KOPT-K1 (cell line): Measurements from ENCODE around the gene SPC24.
"Not testable (repeated sequence)": the region's sequence is repeated elsewhere in the genome, so short reads cannot be mapped to it uniquely, and the experiment has no call there.

ENCODE experiments used
- H3K27ac ChIP-seq: fragments of 200-600 bp; sonication (generic); 2 replicates; pipeline ENCODE4 v1.5.1; 2016; ENCODE audit warnings: antibody characterized with exemption, mild to moderate bottlenecking, low read depth, low read length; ENCODE audit not compliant: poor library complexity, severe bottlenecking
- H3K36me3 ChIP-seq: fragments of 200-600 bp; sonication (generic); 2 replicates; pipeline ENCODE4 v1.5.1; 2017; ENCODE audit warnings: antibody characterized with exemption, mild to moderate bottlenecking, low read length, moderate library complexity; ENCODE audit not compliant: insufficient read depth
- H3K9me3 ChIP-seq: fragments of 200-600 bp; sonication (generic); 2 replicates; pipeline ENCODE4 v1.5.1; 2017; ENCODE audit warnings: antibody characterized with exemption, low read length, mild to moderate bottlenecking; ENCODE audit not compliant: insufficient read depth, poor library complexity, severe bottlenecking

Gene SPC24

GRCh38 chr19:11195681-11196080 is 40.1 kb upstream of the SPC24 start:
- no peaks in the 10 kb centered on the region for H3K9me3 ChIP-seq
- no peaks in the 10 kb centered on the region for H3K36me3 ChIP-seq
- H3K27ac ChIP-seq: no peak overlapping the region

DNA sequence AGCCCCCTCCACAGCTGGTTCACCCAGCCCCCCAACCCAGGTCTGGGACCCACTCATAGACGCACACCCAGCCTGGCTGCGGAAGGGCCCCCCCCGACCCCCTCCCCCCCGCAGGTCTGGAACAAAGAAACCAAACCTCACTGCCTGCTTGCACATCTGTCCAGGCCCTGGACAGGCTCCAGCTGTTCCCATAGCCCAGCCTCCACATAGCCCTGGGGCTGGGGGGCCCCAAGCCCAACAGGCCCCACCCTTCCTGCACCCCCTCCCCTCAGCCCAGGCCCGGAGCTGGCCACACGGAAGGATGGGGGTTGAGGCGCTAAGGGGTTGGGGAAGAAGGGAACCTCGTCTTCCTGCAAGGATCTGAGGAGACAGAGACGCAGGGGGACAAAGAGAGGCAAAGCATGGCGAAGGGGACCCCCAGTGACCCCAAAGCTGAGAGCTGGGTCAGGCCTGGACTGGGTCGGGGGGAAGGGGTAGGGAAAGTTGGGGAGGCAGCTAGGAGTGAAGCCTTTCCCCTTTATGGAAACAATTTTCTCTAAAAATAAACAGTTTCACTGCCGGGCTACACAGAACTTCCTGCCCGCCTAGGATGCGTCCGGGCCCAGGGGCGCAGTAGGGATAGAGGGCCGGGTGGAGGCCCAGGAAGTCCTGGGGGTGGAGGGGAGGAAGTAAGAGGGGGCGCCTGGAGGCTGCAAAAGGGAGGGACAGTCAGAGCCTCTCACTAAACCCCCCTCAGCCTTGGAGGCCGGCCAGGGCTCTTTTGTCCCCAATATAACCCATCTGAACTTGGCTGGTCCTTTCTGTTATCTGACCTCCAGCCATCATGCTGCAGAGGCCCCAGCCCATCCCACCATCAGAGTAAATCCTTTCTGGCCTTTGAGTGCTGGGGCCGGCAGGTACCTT is 39.3 kb upstream of the SPC24 start:
- Histone ChIP-seq H3K36me3 (no peaks in the 10 kb centered on the region), H3K9me3 (no peaks in the 10 kb centered on the region), H3K27ac (no peak overlapping the region)

- Histone ChIP-seq H3K27ac (no peak overlapping the region), H3K36me3 (no peaks in the 10 kb centered on the region)
Observed at GRCh38 chr19:11194173-11194572, 38.6 kb upstream of the SPC24 start.

GRCh38 chr19:11192957-11193939 is 37.7 kb upstream of the SPC24 start:
- Histone ChIP-seq H3K27ac (no peak overlapping the region), H3K9me3 (no peaks in the 10 kb centered on the region), H3K36me3 (no peaks in the 10 kb centered on the region)

More at GRCh38 chr19:11194173-11194572, 38.6 kb upstream of the SPC24 start:
- no peaks in the 10 kb centered on the region for H3K9me3 ChIP-seq

DNA sequence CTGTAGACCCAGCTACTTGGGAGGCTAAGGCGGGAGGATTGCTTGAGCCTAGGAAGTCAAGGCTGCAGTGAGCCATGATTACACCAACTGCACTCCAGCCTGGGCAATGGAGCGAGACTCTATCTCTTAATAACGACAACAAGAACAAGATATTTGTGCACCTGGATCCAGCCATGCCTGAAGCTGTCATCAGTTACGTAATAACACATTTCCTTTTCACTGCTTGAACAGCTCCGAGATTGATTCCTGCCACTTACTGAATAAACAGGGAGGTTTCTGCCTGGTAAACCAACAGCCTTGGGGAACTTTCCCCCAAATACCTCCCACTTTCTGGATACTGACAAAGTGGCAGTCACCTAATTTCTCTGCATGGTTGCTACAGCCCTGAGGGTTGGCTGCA is 36.4 kb upstream of the SPC24 start:
- H3K36me3 ChIP-seq: no peaks in the 10 kb centered on the region

DNA sequence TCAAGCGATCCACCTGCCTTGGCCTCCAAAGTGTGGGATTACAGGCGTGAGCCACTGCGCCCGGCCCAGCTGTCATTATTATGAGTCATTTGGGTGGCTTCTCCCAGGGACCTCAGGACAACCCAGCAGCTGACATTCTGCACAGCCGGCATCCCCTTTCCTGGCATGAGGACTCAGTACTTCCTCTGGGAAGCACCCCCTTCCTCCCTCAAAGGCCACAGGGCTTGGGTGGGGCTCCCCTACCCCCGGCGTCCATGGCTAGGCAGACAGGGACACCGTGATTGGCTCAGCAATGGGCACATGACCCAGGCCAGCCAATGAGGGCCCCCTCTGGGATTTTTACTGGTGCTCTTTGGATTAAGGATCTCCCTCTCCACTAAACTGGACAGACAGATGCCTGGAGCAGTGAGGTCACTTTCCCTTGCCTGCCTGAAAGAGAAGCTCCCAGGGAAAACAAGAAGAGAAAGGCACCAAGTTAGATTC is 35.7 kb upstream of the SPC24 start:
- no peaks in the 10 kb centered on the region for H3K9me3 ChIP-seq
- H3K27ac ChIP-seq: no peak overlapping the region
- no peaks in the 10 kb centered on the region for H3K36me3 ChIP-seq

More for the DNA sequence above, 36.4 kb upstream of the SPC24 start:
- Histone ChIP-seq H3K27ac (no peak overlapping the region), H3K9me3 (no peaks in the 10 kb centered on the region)

DNA sequence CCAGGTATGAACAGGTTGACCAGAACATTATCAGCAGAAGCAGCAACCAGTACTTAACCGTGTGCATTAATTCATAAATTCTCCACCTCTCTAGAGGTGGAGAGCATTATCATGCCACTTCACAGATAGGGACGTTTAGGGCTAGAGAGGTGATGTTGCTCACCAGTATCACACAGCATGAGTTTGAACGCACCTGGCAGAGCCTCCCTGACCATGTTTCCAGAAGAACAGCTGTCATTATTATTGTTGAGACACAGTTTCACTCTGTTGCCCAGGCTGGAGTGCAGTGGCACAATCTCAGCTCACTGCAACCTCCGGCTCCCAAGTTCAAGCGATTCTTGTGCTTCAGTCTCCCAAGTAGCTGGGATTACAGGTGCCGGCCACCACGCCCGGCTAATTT is 34.9 kb upstream of the SPC24 start:
- no peaks in the 10 kb centered on the region for H3K36me3 ChIP-seq
- H3K27ac ChIP-seq: no peak overlapping the region
- H3K9me3 ChIP-seq: no peaks in the 10 kb centered on the region

GRCh38 chr19:11187441-11187840 is 31.9 kb upstream of the SPC24 start:
- Histone ChIP-seq H3K9me3 (no peaks in the 10 kb centered on the region), H3K27ac (no peak overlapping the region), H3K36me3 (no peaks in the 10 kb centered on the region)

- H3K9me3 ChIP-seq: no peaks in the 10 kb centered on the region
- H3K36me3 ChIP-seq: no peaks in the 10 kb centered on the region
- no peak overlapping the region for H3K27ac ChIP-seq
Observed at GRCh38 chr19:11182994-11183393, 27.4 kb upstream of the SPC24 start.

DNA sequence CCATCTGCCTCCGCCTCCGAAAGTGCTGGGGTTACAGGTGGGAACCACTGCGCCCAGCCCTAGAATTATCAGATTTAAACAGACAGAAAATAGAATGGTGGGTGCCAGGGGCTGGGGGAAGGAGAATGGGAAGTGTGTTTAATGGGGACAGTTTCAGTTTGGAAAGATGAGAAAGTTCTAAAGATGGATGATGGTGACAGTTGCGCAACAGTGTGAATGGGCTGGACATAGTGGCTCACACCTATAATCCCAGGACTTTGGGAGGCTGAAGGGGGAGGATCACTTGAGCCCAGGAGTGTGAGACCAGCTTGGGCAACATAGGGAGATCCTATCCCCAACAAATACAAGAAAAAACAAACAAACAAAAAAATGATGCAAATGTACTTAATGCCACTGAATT is 25.9 kb upstream of the SPC24 start:
- Histone ChIP-seq H3K27ac (no peak overlapping the region), H3K9me3 (no peaks in the 10 kb centered on the region), H3K36me3 (no peaks in the 10 kb centered on the region)

DNA sequence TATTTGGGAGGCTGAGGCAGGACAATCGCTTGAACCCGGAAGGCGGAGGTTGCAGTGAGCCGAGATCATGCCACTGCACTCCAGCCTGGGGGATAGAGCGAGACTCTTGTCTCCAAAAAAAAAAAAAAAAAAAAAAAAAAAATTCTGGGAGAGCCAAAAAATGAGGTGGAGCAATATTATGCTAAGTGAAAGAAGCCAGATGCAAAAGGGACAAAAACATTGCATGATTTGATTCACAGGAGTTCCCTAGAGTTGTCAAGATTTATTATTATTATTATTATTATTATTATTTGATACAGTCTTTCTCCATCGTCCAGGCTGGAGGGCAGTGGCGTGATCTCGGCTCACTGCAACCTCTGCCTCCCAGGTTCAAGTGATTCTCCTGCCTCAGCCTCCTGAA is 25.4 kb upstream of the SPC24 start:
- not testable (repeated sequence) for H3K9me3 ChIP-seq, H3K27ac ChIP-seq, H3K36me3 ChIP-seq

GRCh38 chr19:11180346-11180745 is 24.8 kb upstream of the SPC24 start:
- Histone ChIP-seq H3K9me3 (no peaks in the 10 kb centered on the region), H3K36me3 (no peaks in the 10 kb centered on the region), H3K27ac (no peak overlapping the region)

DNA sequence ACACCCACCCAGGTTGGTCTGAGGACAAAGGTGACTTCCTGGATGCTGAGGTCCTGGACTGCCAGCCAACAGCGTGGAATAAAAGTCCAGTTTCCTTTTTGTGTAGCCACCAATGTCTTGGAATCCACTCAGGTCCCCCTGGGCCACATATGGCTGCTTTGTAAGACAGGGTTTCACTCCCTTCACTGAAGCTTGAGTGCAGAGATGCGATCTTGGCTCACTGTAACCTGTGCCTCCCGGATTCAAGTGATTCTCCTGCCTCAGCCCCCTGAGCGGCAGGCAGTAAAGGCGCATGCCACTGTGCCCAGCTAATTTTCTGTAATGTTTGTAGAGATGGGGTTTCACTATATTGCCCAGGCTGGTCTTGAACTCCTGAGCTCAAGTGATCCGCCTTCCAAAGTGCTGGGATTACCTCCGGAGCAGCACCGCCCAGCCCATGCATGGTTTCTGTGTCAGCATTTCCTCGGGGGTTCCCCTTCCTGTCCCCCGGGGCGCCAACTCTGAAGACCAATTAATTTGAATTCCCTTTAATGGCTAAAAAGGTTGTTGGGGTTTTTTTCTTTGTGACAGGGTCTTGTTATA is 24.2 kb upstream of the SPC24 start:
- Histone ChIP-seq H3K9me3 (no peaks in the 10 kb centered on the region), H3K36me3 (no peaks in the 10 kb centered on the region), H3K27ac (no peak overlapping the region)

- not testable (repeated sequence) for H3K36me3 ChIP-seq, H3K9me3 ChIP-seq, H3K27ac ChIP-seq
Observed at GRCh38 chr19:11179145-11179465, 23.5 kb upstream of the SPC24 start.

- Histone ChIP-seq H3K9me3 (no peaks in the 10 kb centered on the region), H3K27ac (no peak overlapping the region), H3K36me3 (no peaks in the 10 kb centered on the region)
Observed at GRCh38 chr19:11177592-11177991, 22.0 kb upstream of the SPC24 start.
